HFF-Myc (cell line): ENCODE data around the gene RAX2.

Experiments
- DNase-seq: peaks from one replicate; pipeline ENCODE4 v3.0.0-alpha.2; 2011; ENCODE audit warnings: low read depth; ENCODE audit errors: extremely low read depth
- H3K4me3 ChIP-seq: replicated peaks from 2 replicates; pipeline ENCODE4 v1.5.1; 2011; ENCODE audit warnings: low read depth, mild to moderate bottlenecking, control low read depth, low read length
- TF ChIP-seq, protein P1 (sequence below): IDR thresholded peaks from 2 replicates; pipeline ENCODE4 v1.5.1; 2012; ENCODE audit warnings: mild to moderate bottlenecking, low read depth, low read length, control low read depth; ENCODE audit errors: missing control alignments

RAX2 gene

GRCh38 chr19:3808420-3809143, 36.6 kb upstream of the RAX2 start:
- no peak overlapping the region for H3K4me3 ChIP-seq
- TF ChIP-seq, protein P1, sequence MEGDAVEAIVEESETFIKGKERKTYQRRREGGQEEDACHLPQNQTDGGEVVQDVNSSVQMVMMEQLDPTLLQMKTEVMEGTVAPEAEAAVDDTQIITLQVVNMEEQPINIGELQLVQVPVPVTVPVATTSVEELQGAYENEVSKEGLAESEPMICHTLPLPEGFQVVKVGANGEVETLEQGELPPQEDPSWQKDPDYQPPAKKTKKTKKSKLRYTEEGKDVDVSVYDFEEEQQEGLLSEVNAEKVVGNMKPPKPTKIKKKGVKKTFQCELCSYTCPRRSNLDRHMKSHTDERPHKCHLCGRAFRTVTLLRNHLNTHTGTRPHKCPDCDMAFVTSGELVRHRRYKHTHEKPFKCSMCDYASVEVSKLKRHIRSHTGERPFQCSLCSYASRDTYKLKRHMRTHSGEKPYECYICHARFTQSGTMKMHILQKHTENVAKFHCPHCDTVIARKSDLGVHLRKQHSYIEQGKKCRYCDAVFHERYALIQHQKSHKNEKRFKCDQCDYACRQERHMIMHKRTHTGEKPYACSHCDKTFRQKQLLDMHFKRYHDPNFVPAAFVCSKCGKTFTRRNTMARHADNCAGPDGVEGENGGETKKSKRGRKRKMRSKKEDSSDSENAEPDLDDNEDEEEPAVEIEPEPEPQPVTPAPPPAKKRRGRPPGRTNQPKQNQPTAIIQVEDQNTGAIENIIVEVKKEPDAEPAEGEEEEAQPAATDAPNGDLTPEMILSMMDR = no peak
- no peak for DNase-seq

DNA sequence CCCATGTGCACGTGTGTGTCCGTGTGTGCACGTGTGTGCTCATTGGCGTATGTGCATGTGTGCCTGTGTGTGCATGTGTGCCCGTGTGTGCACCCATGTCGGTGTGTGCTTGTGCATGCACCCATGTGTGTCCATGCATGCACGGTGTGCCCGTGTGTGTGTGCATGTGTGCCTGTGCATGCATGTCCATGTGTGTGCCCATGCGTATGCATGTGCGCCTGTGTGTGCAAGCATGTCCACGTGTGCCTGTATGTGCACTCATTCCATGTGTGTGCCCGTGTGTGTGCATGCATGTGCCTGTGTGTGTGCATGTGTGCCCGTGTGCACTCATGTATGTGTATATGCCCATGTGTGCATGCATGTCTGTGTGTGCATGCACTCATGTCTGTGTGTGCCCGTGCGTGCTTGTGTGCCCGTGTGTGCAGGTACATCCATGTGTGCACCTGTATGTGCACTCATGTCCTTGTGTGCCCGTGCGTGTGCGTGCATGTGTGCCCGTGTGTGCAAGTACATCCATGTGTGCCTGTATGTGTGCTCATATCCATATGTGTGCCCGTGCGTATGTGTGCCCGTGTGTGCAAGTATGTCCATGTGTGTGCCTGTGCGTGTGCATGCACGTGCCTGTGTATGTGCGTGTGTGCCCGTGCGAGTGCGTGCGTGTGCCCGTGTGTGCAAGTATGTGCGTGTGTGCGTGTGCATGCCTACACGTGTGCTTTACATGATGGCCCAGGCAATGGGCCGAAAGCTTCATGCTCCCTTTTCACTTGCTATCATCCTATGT, 35.7 kb upstream of the RAX2 start:
- H3K4me3 ChIP-seq = no peak overlapping the region
- TF ChIP-seq, protein P1 = no peak
- no peak for DNase-seq

GRCh38 chr19:3807131-3807480, 35.1 kb upstream of the RAX2 start:
- no peak overlapping the region for H3K4me3 ChIP-seq
- TF ChIP-seq, protein P1 = no peak
- DNase-seq = no peak

DNA sequence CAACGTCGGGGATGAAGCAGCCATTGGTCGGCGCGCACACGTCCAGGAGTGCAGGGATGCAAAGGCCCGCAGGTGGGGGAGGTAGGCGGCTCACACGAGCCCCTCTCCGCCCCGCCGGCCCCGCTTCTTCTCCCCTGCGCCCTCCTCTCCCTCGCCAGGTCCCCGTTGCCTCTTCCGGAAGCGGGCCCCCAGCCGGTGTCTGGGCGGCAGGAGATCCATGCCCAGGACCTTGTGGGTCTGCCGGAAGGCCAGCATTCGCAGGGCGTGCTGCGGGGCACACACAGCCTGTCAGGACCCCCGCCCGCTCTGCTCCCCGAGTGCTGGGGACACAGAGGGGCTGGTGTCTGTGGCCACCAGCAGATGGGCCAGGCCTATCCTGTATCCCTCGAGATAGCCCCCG, 33.8 kb upstream of the RAX2 start:
- no peak overlapping the region for H3K4me3 ChIP-seq
- TF ChIP-seq, protein P1 = no peak
- no peak for DNase-seq

- TF ChIP-seq, protein P1 = no peak
- no peak overlapping the region for H3K4me3 ChIP-seq
- no peak for DNase-seq
These were observed 32.4 kb upstream of the RAX2 start for GRCh38 chr19:3804429-3804828.

GRCh38 chr19:3803986-3804385, 32.0 kb upstream of the RAX2 start:
- DNase-seq = no peak
- H3K4me3 ChIP-seq = no peak overlapping the region
- TF ChIP-seq, protein P1 = no peak
